Transverse colon (tissue), 4 donors: Measurements from ENCODE around the gene TNNC1. TPM values are rescaled to one million over a fixed set of nuclear protein-coding genes. Genes with fewer than 3 reads are reported as not detected.

Experiments used
- DNase-seq: peaks from one replicate; pipeline ENCODE4 v3.0.0-alpha.2; 2019
- H3K27ac ChIP-seq, 4 donors: fragments of 200-600 bp; sonication (generic); 2 replicates each; pipeline ENCODE4 v1.5.1; 2016 to 2018; ENCODE audit warnings: inconsistent platforms in 4 of 4
- H3K27me3 ChIP-seq: fragments of 200-600 bp; sonication (generic); 2 replicates; pipeline ENCODE4 v1.5.1; 2017; ENCODE audit warnings: inconsistent platforms
- H3K36me3 ChIP-seq, 4 donors: fragments of 200-600 bp; sonication (generic); 2 replicates each; pipeline ENCODE4 v1.5.1; 2017 to 2019; ENCODE audit warnings: inconsistent platforms in 4 of 4
- H3K4me1 ChIP-seq, 4 donors: fragments of 200-600 bp; sonication (generic); 2 replicates each; pipeline ENCODE4 v1.5.1; 2017 to 2020; ENCODE audit warnings: inconsistent platforms in 4 of 4
- H3K4me3 ChIP-seq, 4 donors: fragments of 200-600 bp; sonication (generic); 1 replicate in 1 of 4; 2 replicates in 3 of 4; pipeline versions ENCODE4 v1.5.1 to v1.6.1; 2017 to 2019; ENCODE audit warnings: inconsistent platforms in 4 of 4
- H3K9me3 ChIP-seq, 2 donors: fragments of 200-600 bp; sonication (generic); 2 replicates each; pipeline ENCODE4 v1.5.1; 2017 to 2019; ENCODE audit warnings: inconsistent platforms in 2 of 2
- EP300 ChIP-seq: sonication (generic); formaldehyde crosslinking; IDR thresholded peaks from one replicate; pipeline ENCODE4 v1.6.1; 2017; ENCODE audit warnings: antibody characterized with exemption, low read depth
- POLR2A ChIP-seq: fragments of 450-650 bp; IDR thresholded peaks from one replicate; pipeline ENCODE4 v1.6.1; 2016; ENCODE audit warnings: antibody characterized with exemption, mild to moderate bottlenecking, moderate library complexity
- POLR2AphosphoS5 ChIP-seq, 3 donors: sonication (generic); formaldehyde crosslinking; IDR thresholded peaks; one replicate each; pipeline ENCODE4 v1.6.1; 2016; ENCODE audit warnings: antibody characterized with exemption in 3 of 3
- WGBS, 2 donors: methylation state at CpG; one replicate each; pipeline ENCODE4 v1.1.5; 2018; ENCODE audit warnings: low coverage in 1 of 2; 5-methylcytosine and 5-hydroxymethylcytosine counted together
- in situ Hi-C, 4 donors: fragments of 200-750 bp; cut with MboI; loops; one replicate each; pipeline versions ENCODE4 v1.15.0 to v1.15.1; 2017; ENCODE audit warnings: low sequenced_read_pairs in 3 of 4, low pct_ligation_motif_present in 1 of 4, low pct_unique_long_range_greater_than_20kb in 1 of 4
- intact Hi-C: fragments of 100-400 bp; cut with DNase I; formaldehyde crosslinking; loops from one replicate; pipeline ENCODE4 v1.15.1; 2023; ENCODE audit warnings: low total_unique reads
- total RNA-seq, 4 donors: library from RNA; depleted of rRNA; stranded (reverse); fragments of >200 nt; gene quantifications; one replicate each; pipeline ENCODE4 v1.1.0, GENCODE V29; 2016
- TF ChIP-seq, protein P1 (sequence below), 5 experiments: fragments of 200-600 bp in 3 of 5; fragments of 450-650 bp in 2 of 5; sonication (generic) in 3 of 5; IDR thresholded peaks; 1 replicate in 2 of 5; 2 replicates in 3 of 5; pipeline ENCODE4 v1.5.1; 2016 to 2017; ENCODE audit warnings: antibody characterized with exemption in 5 of 5, inconsistent platforms in 3 of 5, mild to moderate bottlenecking in 2 of 5, moderate library complexity in 1 of 5

Gene TNNC1
- total RNA-seq, 4 donors from 2014 or later: 7.1 to 10.4 TPM; not detected in 2

DNA sequence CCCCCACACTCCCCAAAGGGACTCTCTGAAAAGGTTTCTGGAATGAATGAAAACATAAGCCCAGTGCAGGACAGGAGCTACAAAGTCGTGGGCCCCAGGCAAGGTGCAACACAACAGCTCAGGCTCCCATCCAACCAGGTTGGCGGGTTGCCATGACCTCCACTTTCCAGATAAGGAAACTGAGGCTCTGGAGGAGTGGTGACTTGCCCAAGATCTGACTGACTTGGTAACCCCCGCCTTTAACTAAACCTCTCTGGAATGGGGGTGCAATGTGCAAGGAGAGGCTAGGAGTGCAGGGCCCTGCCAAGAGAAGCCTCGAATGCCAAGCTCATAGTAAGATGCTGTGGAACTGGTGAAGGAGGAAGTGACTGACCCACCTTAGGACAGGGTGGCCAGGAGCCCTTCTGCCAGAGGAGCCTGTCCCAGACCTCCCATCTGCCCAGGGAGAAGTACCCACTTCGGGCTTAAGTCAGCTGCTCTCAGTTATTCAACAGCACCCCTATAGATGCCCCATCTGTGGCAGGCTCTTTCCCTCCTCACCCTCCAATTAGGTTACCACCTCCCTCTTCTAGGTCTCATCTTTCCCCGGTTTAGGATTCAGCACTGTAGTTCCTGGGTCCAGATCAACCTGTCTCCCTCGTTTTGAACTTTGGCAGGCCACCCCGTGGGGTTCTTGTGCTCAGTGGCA is 553 bp upstream of the TNNC1 start:
- Histone ChIP-seq H3K4me3 (peak overlapping the region in 3 of 4 donors; percentile 86 to 98 (median 91)), H3K36me3 (peaks cover 0 to 12% (median 0%) of the 10 kb centered on the region in 4 donors), H3K27me3 (no peaks in the 10 kb centered on the region), H3K27ac (peak overlapping the region; percentile 88 to 92 (median 90)), H3K4me1 (peaks cover 13 to 33% (median 20%) of the 10 kb centered on the region in 4 donors), H3K9me3 (no peaks in the 10 kb centered on the region)
- 0 to 48% methylated on average over 1 to 8 of the region's 8 CpGs for WGBS, 2 donors
- in situ Hi-C loops: no loop called here
- no peak for DNase-seq
- TF ChIP-seq EP300 (no peak), POLR2AphosphoS5 (IDR thresholded peaks at IDR 0.05) (no peak), POLR2A (no peak)
- intact Hi-C loops: no loop called here

DNA sequence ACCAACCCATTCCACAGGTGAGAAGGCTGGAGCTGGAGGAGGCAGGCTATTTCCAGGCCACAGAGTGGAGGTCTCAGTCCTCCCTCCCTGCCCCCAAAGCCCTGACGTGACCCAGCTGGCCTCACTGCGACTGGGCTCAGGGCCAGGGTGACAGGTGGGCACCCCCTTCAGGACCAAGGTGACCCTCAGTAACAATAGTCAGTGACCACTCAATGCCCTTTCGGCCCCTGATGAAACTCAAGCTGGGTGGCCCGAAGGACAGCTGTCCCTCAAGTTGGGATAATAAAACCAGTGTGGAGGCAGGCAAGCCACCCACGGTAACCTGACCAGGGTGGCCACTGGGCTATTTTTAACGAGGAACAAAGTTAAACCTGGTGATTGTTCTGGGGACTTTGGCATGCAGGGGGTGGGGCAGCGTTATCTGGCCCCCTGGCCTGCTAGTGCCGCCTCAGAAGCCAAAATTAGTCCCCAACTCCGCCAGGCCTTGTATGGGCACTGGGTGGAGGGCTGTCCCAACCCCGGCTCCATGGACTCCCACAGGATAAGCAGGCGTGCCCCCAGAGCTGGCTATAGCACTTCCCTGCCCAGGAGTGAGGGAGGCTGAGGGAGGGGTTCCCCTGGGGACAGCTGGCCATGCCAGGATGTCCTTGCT is 1.1 kb downstream of the TNNC1 start:
- intact Hi-C loops (no loop called here), in situ Hi-C loops (no loop called here)
- no peaks in the 10 kb centered on the region for H3K27me3 ChIP-seq
- TF ChIP-seq POLR2A: no peak
- TF ChIP-seq POLR2AphosphoS5 (IDR thresholded peaks at IDR 0.05): no peak
- no peak for TF ChIP-seq EP300
- TF ChIP-seq, protein P1, sequence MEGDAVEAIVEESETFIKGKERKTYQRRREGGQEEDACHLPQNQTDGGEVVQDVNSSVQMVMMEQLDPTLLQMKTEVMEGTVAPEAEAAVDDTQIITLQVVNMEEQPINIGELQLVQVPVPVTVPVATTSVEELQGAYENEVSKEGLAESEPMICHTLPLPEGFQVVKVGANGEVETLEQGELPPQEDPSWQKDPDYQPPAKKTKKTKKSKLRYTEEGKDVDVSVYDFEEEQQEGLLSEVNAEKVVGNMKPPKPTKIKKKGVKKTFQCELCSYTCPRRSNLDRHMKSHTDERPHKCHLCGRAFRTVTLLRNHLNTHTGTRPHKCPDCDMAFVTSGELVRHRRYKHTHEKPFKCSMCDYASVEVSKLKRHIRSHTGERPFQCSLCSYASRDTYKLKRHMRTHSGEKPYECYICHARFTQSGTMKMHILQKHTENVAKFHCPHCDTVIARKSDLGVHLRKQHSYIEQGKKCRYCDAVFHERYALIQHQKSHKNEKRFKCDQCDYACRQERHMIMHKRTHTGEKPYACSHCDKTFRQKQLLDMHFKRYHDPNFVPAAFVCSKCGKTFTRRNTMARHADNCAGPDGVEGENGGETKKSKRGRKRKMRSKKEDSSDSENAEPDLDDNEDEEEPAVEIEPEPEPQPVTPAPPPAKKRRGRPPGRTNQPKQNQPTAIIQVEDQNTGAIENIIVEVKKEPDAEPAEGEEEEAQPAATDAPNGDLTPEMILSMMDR (IDR thresholded peaks at IDR 0.05): no peak
- H3K4me3 ChIP-seq: no peak overlapping the region
- H3K36me3 ChIP-seq: no peaks in the 10 kb centered on the region
- peaks cover 13 to 33% (median 20%) of the 10 kb centered on the region in 4 donors for H3K4me1 ChIP-seq
- no peak overlapping the region for H3K27ac ChIP-seq
- 78% methylated on average over 11 of the region's 11 CpGs; no CpG with 5 or more reads in 1 of the 2 donors for WGBS, 2 donors
- DNase-seq: no peak
- no peaks in the 10 kb centered on the region for H3K9me3 ChIP-seq

DNA sequence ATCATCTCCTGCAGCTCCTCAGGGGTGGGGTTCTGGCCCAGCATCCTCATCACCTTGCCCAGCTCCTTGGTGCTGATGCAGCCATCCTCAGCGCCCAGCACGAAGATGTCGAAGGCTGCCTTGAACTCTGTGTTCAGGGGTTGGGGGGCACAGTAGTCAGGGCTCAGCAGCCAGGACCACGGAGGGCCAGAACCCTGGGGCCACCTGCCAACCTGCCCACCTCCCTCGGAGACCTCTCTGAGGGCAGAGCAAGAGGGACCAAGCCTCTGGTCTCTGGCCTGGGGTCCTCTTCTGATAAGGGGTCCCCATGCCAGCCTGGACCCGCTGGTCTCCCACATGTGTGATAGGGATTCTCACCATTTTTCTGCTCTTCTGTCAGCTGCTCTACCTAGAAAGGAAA is 1.7 kb downstream of the TNNC1 start:
- TF ChIP-seq POLR2AphosphoS5 (IDR thresholded peaks at IDR 0.05) (no peak), POLR2A (no peak)
- no peaks in the 10 kb centered on the region for H3K36me3 ChIP-seq
- H3K27me3 ChIP-seq: no peaks in the 10 kb centered on the region
- no peak overlapping the region for H3K27ac ChIP-seq
- in situ Hi-C loops: no loop called here
- H3K4me3 ChIP-seq: no peak overlapping the region
- no peaks in the 10 kb centered on the region for H3K9me3 ChIP-seq
- WGBS, 2 donors: 90% methylated on average over 6 of the region's 6 CpGs; no CpG with 5 or more reads in 1 of the 2 donors
- DNase-seq: no peak
- intact Hi-C loops: no loop called here
- peaks cover 13 to 32% (median 20%) of the 10 kb centered on the region in 4 donors for H3K4me1 ChIP-seq

DNA sequence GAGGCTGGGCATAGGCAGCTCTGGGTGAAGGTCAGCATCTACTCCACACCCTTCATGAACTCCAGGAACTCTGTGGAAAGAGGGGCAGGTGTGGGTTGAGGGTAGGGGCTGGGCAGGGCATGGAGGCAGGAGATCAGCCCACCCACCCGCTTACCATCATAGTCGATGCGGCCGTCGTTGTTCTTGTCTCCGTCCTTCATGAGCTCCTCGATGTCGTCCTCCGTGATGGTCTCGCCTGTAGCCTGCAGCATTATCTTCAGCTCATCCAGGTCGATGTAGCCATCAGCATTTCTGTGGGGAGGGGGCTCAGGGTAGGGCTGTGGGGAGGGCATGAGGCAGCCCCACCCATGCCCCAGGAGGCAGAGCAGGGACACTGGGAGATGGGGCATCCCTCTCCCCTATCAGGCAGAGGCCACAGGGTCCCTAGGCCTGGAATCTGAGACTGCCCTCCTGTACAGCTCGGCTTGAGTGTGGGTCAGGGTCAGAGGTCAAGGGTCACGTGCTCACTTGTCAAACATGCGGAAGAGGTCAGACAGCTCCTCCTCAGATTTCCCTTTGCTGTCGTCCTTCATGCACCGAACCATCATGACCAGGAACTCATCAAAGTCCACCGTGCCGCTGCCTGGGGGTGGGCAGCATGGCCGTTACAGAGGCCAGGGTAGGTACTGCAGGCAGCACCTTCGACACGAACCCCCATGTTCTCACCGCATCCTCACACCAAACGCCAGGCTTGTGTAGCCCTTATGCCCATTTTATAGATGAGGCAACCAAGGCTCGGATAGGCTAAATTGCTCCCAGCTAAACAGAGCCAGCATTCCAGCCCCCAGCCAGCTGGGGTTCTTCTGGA is 2.4 kb downstream of the TNNC1 start:
- 83% methylated on average over 23 of the region's 24 CpGs; no CpG with 5 or more reads in 1 of the 2 donors for WGBS, 2 donors
- peaks cover 9 to 29% (median 20%) of the 10 kb centered on the region in 4 donors for H3K4me1 ChIP-seq
- H3K27ac ChIP-seq: no peak overlapping the region
- H3K9me3 ChIP-seq: no peaks in the 10 kb centered on the region
- no peak for TF ChIP-seq EP300
- TF ChIP-seq, protein P1 (IDR thresholded peaks at IDR 0.05): no peak
- no peak for TF ChIP-seq POLR2AphosphoS5 (IDR thresholded peaks at IDR 0.05)
- TF ChIP-seq POLR2A: no peak
- H3K27me3 ChIP-seq: no peaks in the 10 kb centered on the region
- H3K4me3 ChIP-seq: no peak overlapping the region
- H3K36me3 ChIP-seq: no peaks in the 10 kb centered on the region
- intact Hi-C loops (no loop called here), in situ Hi-C loops (no loop called here)
- no peak for DNase-seq
